AG10803 (cell line): ENCODE measurements around the gene FARS2.

Experiments
- DNase-seq: peaks from one replicate; pipeline ENCODE4 v3.0.0; 2010; ENCODE audit warnings: low read depth
- H3K4me3 ChIP-seq: 2 replicates; pipeline ENCODE4 v1.5.1; 2011; ENCODE audit warnings: mild to moderate bottlenecking, low read length, control low read depth
- CTCF ChIP-seq: conservative IDR thresholded peaks from 2 replicates; pipeline ENCODE4 v1.5.1; 2011; ENCODE audit warnings: mild to moderate bottlenecking, low read length, control low read depth, inconsistent platforms

The FARS2 gene

GRCh38 chr6:5466281-5467136, 205.2 kb downstream of the FARS2 start:
- no peak for TF ChIP-seq CTCF
- DNase-seq, result peak; percentile 73
- H3K4me3 ChIP-seq, result no peak overlapping the region

- peak; percentile 47 for DNase-seq
- no peak overlapping the region for H3K4me3 ChIP-seq
- TF ChIP-seq CTCF, result no peak
Observed at GRCh38 chr6:5468586-5468985, 207.3 kb downstream of the FARS2 start.

- TF ChIP-seq CTCF, result no peak
- H3K4me3 ChIP-seq, result no peak overlapping the region
- no peak for DNase-seq
Observed at GRCh38 chr6:5469101-5469846, 208.0 kb downstream of the FARS2 start.

GRCh38 chr6:5471044-5471443, 209.7 kb downstream of the FARS2 start:
- peak; percentile 66 for DNase-seq
- TF ChIP-seq CTCF, result peak; percentile 97
- no peak overlapping the region for H3K4me3 ChIP-seq

- DNase-seq, result no peak
- no peak for TF ChIP-seq CTCF
- H3K4me3 ChIP-seq, result no peak overlapping the region
Observed at GRCh38 chr6:5471637-5472398, 210.5 kb downstream of the FARS2 start.

- no peak for TF ChIP-seq CTCF
- no peak for DNase-seq
- no peak overlapping the region for H3K4me3 ChIP-seq
Observed at GRCh38 chr6:5472571-5472970, 211.3 kb downstream of the FARS2 start.
